Neural cell (in vitro differentiated cells): ENCODE results near the gene SAMD8. TPM values are rescaled to one million over a fixed set of nuclear protein-coding genes. Genes with fewer than 3 reads are reported as not detected.
"Not testable (repeated sequence)": the region's sequence is repeated elsewhere in the genome, so short reads cannot be mapped to it uniquely, and the experiment has no call there.

Experiments
- H2AFZ ChIP-seq: fragments of 200-600, 300-800 bp; sonication (generic), shearing (Covaris generic); 2 replicates; pipeline ENCODE4 v1.6.0; 2014; ENCODE audit warnings: low read depth, mild to moderate bottlenecking, antibody characterized with exemption, low read length, moderate library complexity
- H3F3A ChIP-seq: fragments of 200-600 bp; shearing (Covaris generic); 2 replicates; pipeline ENCODE4 v1.6.1; 2016; ENCODE audit warnings: mild to moderate bottlenecking, moderate library complexity, mixed read lengths, antibody characterized with exemption, low read length; ENCODE audit not compliant: insufficient read depth, poor library complexity, severe bottlenecking
- H3K27ac ChIP-seq: fragments of 200-600, 300-800 bp; sonication (generic), shearing (Covaris generic); 2 replicates; pipeline ENCODE4 v1.5.1; 2014; ENCODE audit warnings: mild to moderate bottlenecking, low read length, moderate library complexity
- H3K27me3 ChIP-seq: fragments of 300-800, 200-600 bp; sonication (generic), shearing (Covaris generic); 2 replicates; pipeline ENCODE4 v1.6.0; 2014; ENCODE audit warnings: mild to moderate bottlenecking, low read depth, low read length, moderate library complexity; ENCODE audit not compliant: insufficient read depth
- H3K36me3 ChIP-seq: fragments of 300-800, 200-600 bp; sonication (generic), shearing (Covaris generic); 2 replicates; pipeline ENCODE4 v1.5.1; 2014; ENCODE audit warnings: mild to moderate bottlenecking, antibody characterized with exemption, low read length, moderate library complexity; ENCODE audit not compliant: insufficient read depth
- H3K4me2 ChIP-seq: fragments of 300-800, 200-600 bp; sonication (generic), shearing (Covaris generic); 2 replicates; pipeline ENCODE4 v1.6.0; 2014; ENCODE audit warnings: mild to moderate bottlenecking, low read length
- H3K4me3 ChIP-seq: fragments of 300-800, 200-600 bp; sonication (generic), shearing (Covaris generic); 2 replicates; pipeline ENCODE4 v1.5.1; 2014; ENCODE audit warnings: mild to moderate bottlenecking, low read length, moderate library complexity
- H3K79me2 ChIP-seq: fragments of 200-600 bp; shearing (Covaris generic); replicated peaks from 2 replicates; pipeline ENCODE4 v1.6.0; 2014; ENCODE audit warnings: mild to moderate bottlenecking, low read length, moderate library complexity; ENCODE audit not compliant: insufficient read depth
- H3K9ac ChIP-seq: fragments of 300-800, 200-600 bp; sonication (generic), shearing (Covaris generic); 2 replicates; pipeline ENCODE4 v1.6.1; 2016; ENCODE audit warnings: mild to moderate bottlenecking, low read length, mixed read lengths
- H3K9me2 ChIP-seq: fragments of 200-600 bp; shearing (Covaris generic); 2 replicates; pipeline ENCODE4 v1.6.1; 2016; ENCODE audit warnings: mild to moderate bottlenecking, low read length, mixed read lengths; ENCODE audit not compliant: insufficient read depth
- H3K9me3 ChIP-seq: fragments of 200-600, 300-800 bp; sonication (generic), shearing (Covaris generic); 2 replicates; pipeline ENCODE4 v1.6.1; 2016; ENCODE audit warnings: mild to moderate bottlenecking, mixed run types, low read length, moderate library complexity, mixed read lengths
- H4K20me1 ChIP-seq: fragments of 200-600 bp; shearing (Covaris generic); 2 replicates; pipeline ENCODE4 v1.6.1; 2016; ENCODE audit warnings: mild to moderate bottlenecking, mixed run types; ENCODE audit not compliant: insufficient read depth
- EP300 ChIP-seq: fragments of 450-650 bp; conservative IDR thresholded peaks from 2 replicates; pipeline ENCODE4 v1.6.1; 2014; ENCODE audit warnings: antibody characterized with exemption, mild to moderate bottlenecking, moderate library complexity; ENCODE audit not compliant: poor library complexity, severe bottlenecking
- EZH2 ChIP-seq: fragments of 200-600, 300-800 bp; shearing (Covaris generic), sonication (generic); IDR thresholded peaks from 2 replicates; pipeline ENCODE4 v1.6.1; 2014; ENCODE audit warnings: antibody characterized with exemption, low read length, borderline replicate concordance, mild to moderate bottlenecking; ENCODE audit not compliant: insufficient read depth, poor library complexity, severe bottlenecking
- MXI1 ChIP-seq: fragments of 450-650 bp; conservative IDR thresholded peaks from 2 replicates; pipeline ENCODE4 v1.6.1; 2014; ENCODE audit warnings: antibody characterized with exemption, mild to moderate bottlenecking; ENCODE audit not compliant: poor library complexity, severe bottlenecking
- POLR2AphosphoS5 ChIP-seq: IDR thresholded peaks from 2 replicates; pipeline ENCODE4 v1.6.1; 2012
- RAD21 ChIP-seq: fragments of 450-650 bp; conservative IDR thresholded peaks from 2 replicates; pipeline ENCODE4 v1.6.1; 2014; ENCODE audit warnings: antibody characterized with exemption, mild to moderate bottlenecking, moderate library complexity
- SMC3 ChIP-seq: fragments of 450-650 bp; conservative IDR thresholded peaks from 2 replicates; pipeline ENCODE4 v1.6.1; 2014; ENCODE audit warnings: antibody characterized with exemption, mild to moderate bottlenecking, moderate library complexity; ENCODE audit not compliant: poor library complexity
- TAF1 ChIP-seq: IDR thresholded peaks from 2 replicates; pipeline ENCODE4 v1.6.1; 2012; ENCODE audit warnings: low read depth
- polyA plus RNA-seq: library from polyadenylated mRNA; depleted of rRNA; stranded (reverse); fragments of >200 nt; gene quantifications from 2 replicates; pipeline ENCODE4 v1.2.3, GENCODE V29; 2014
- TF ChIP-seq, protein P1 (sequence below): IDR thresholded peaks from 2 replicates; pipeline ENCODE4 v1.6.1; 2012; ENCODE audit warnings: borderline replicate concordance
- TF ChIP-seq, protein P2 (sequence below): fragments of 450-650 bp; IDR thresholded peaks from 2 replicates; pipeline ENCODE4 v1.5.1; 2014; ENCODE audit warnings: antibody characterized with exemption, mild to moderate bottlenecking, moderate library complexity; ENCODE audit not compliant: poor library complexity, severe bottlenecking

Gene SAMD8
- polyA plus RNA-seq, 1 donor from 2014 or later: 32.9 TPM

DNA sequence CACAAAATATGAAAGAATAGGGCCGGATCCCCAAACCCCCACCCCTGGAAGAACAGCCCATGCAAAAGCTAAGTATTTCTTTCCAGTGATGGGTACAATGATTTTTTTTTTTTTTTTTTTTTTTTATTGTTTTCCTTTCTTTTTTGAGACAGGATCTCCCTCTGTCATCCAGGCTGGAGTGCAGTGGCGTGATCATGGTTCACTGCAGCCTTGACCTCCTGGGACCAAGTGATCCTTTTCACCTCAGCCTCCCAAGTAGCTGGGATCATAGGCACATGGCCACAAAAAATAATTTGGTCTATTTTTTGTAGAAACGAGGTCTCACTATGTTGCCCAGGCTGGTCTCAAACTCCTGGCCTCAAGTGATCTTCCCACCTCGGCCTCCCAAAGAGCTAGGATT lies 83.2 kb downstream of the SAMD8 start:
- not testable (repeated sequence) for H2AFZ ChIP-seq, H3K9me2 ChIP-seq, H3K9ac ChIP-seq, H3K4me3 ChIP-seq, H3K27ac ChIP-seq, H3K9me3 ChIP-seq, H3K79me2 ChIP-seq, H3K36me3 ChIP-seq, H4K20me1 ChIP-seq, H3F3A ChIP-seq, H3K27me3 ChIP-seq, H3K4me2 ChIP-seq

DNA sequence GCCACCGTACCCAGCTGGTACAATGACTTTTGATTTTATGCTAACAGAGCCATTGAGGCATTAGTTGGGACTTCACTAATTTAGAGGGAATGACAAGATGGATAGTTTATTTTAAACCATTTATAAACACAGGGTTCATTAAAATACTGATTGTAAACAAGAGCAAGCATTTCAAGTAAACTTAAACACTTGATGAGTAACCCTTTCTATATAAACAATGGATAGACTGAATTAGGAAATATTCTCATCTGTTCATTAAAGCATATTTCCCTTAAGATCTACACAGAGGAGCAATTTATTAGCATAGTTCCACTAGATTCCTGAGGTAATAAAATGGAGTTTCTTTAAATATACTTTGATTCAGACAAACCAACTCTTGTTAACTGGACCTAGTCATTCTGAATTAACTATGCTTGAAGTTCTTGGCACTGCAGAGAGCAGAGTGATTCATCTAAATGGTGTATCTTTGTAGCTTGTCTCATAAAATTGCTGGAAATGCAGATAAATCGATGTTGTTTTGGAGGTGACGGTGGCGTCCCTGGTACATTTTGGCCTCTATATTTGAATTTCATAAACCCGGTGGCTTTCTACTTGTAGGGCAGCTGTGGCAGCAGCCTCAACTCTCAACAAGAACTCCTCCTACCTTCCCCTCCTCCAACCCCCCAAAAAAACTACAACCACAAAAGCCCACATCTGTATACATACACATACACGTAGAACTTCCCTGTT lies 83.7 kb downstream of the SAMD8 start:
- Histone ChIP-seq H3K9me2 (no peaks in the 10 kb centered on the region), H3K27ac (no peak overlapping the region), H3K79me2 (no peaks in the 10 kb centered on the region), H3K4me2 (no peak overlapping the region), H4K20me1 (no peaks in the 10 kb centered on the region), H3K9ac (no peak overlapping the region), H3F3A (no peaks in the 10 kb centered on the region), H3K4me3 (no peak overlapping the region), H3K27me3 (no peaks in the 10 kb centered on the region), H3K9me3 (no peaks in the 10 kb centered on the region), H3K36me3 (no peaks in the 10 kb centered on the region), H2AFZ (no peak overlapping the region)
- no peak for TF ChIP-seq POLR2AphosphoS5
- no peak for TF ChIP-seq SMC3
- TF ChIP-seq EP300: no peak

DNA sequence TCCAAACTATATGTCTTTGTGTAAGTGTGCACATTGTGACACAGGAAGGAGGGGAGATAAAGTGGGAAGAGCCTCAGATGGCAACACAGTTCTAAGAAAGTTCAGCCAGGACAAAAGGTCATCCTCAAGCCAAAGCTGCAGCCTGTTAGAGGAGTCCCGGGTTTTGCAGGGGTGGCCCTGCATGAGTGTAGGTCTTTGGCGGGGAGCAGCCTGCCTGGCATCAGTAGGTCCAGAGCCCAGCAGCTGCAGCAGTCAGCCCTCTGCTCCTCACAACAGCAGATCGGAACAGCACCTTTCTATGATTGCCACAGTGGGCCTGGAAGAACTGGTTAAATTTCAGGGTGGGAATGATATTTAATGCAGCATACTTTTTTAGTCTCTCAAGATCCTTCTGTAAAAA lies 85.6 kb downstream of the SAMD8 start:
- no peaks in the 10 kb centered on the region for H3K9me2 ChIP-seq
- no peaks in the 10 kb centered on the region for H3K36me3 ChIP-seq
- no peak overlapping the region for H3K4me3 ChIP-seq
- no peaks in the 10 kb centered on the region for H3K27me3 ChIP-seq
- H3K9me3 ChIP-seq: no peaks in the 10 kb centered on the region
- H3K79me2 ChIP-seq: no peaks in the 10 kb centered on the region
- no peak for TF ChIP-seq EP300
- no peak for TF ChIP-seq SMC3
- TF ChIP-seq, protein P1, sequence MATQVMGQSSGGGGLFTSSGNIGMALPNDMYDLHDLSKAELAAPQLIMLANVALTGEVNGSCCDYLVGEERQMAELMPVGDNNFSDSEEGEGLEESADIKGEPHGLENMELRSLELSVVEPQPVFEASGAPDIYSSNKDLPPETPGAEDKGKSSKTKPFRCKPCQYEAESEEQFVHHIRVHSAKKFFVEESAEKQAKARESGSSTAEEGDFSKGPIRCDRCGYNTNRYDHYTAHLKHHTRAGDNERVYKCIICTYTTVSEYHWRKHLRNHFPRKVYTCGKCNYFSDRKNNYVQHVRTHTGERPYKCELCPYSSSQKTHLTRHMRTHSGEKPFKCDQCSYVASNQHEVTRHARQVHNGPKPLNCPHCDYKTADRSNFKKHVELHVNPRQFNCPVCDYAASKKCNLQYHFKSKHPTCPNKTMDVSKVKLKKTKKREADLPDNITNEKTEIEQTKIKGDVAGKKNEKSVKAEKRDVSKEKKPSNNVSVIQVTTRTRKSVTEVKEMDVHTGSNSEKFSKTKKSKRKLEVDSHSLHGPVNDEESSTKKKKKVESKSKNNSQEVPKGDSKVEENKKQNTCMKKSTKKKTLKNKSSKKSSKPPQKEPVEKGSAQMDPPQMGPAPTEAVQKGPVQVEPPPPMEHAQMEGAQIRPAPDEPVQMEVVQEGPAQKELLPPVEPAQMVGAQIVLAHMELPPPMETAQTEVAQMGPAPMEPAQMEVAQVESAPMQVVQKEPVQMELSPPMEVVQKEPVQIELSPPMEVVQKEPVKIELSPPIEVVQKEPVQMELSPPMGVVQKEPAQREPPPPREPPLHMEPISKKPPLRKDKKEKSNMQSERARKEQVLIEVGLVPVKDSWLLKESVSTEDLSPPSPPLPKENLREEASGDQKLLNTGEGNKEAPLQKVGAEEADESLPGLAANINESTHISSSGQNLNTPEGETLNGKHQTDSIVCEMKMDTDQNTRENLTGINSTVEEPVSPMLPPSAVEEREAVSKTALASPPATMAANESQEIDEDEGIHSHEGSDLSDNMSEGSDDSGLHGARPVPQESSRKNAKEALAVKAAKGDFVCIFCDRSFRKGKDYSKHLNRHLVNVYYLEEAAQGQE: no peak
- TF ChIP-seq EZH2: no peak
- TF ChIP-seq, protein P2, sequence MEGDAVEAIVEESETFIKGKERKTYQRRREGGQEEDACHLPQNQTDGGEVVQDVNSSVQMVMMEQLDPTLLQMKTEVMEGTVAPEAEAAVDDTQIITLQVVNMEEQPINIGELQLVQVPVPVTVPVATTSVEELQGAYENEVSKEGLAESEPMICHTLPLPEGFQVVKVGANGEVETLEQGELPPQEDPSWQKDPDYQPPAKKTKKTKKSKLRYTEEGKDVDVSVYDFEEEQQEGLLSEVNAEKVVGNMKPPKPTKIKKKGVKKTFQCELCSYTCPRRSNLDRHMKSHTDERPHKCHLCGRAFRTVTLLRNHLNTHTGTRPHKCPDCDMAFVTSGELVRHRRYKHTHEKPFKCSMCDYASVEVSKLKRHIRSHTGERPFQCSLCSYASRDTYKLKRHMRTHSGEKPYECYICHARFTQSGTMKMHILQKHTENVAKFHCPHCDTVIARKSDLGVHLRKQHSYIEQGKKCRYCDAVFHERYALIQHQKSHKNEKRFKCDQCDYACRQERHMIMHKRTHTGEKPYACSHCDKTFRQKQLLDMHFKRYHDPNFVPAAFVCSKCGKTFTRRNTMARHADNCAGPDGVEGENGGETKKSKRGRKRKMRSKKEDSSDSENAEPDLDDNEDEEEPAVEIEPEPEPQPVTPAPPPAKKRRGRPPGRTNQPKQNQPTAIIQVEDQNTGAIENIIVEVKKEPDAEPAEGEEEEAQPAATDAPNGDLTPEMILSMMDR: no peak
- TF ChIP-seq RAD21: no peak
- TF ChIP-seq TAF1: no peak
- TF ChIP-seq POLR2AphosphoS5: no peak
- TF ChIP-seq MXI1: no peak
- no peak overlapping the region for H3K4me2 ChIP-seq
- no peak overlapping the region for H2AFZ ChIP-seq
- no peaks in the 10 kb centered on the region for H4K20me1 ChIP-seq
- no peak overlapping the region for H3K9ac ChIP-seq
- no peak overlapping the region for H3K27ac ChIP-seq
- H3F3A ChIP-seq: no peaks in the 10 kb centered on the region
